NCI-H446 treated with DMSO at 0.1 percent for 48 hours (cell line): ENCODE data around the gene MEA1.

Experiments
- DNase-seq: peaks from one replicate; lab custom pipeline; 2025; lab: John Stamatoyannopoulos, UW

Gene MEA1

GRCh38 chr6:43038727-43039126 lies 25.0 kb upstream of the MEA1 start:
- DNase-seq, result no peak

GRCh38 chr6:43037706-43038105 lies 24.0 kb upstream of the MEA1 start:
- DNase-seq, result no peak

- DNase-seq, result no peak
These were observed 23.5 kb upstream of the MEA1 start for GRCh38 chr6:43037197-43037596.

- DNase-seq, result no peak
These were observed 23.0 kb upstream of the MEA1 start for GRCh38 chr6:43036712-43037111.

- DNase-seq, result no peak
These were observed 21.9 kb upstream of the MEA1 start for GRCh38 chr6:43035495-43036194.

- DNase-seq, result no peak
These were observed 20.4 kb upstream of the MEA1 start for GRCh38 chr6:43034190-43034525.

- no peak for DNase-seq
These were observed 19.9 kb upstream of the MEA1 start for GRCh38 chr6:43033496-43034189.

GRCh38 chr6:43032326-43032725 lies 18.6 kb upstream of the MEA1 start:
- no peak for DNase-seq

- DNase-seq, result no peak
These were observed 15.4 kb upstream of the MEA1 start for GRCh38 chr6:43029120-43029519.

- no peak for DNase-seq
These were observed 12.6 kb upstream of the MEA1 start for GRCh38 chr6:43026365-43026764.

- DNase-seq, result no peak
These were observed 10.7 kb upstream of the MEA1 start for GRCh38 chr6:43024436-43024835.

- peak; percentile 10 for DNase-seq
These were observed 7.7 kb upstream of the MEA1 start, which contains the start of gene RRP36 for GRCh38 chr6:43021270-43022047. TSS of gene RRP36 (plus strand) at chr6:43021623. CDS start at chr6:43021655, 32 bp downstream.

- no peak for DNase-seq
These were observed 7.1 kb upstream of the MEA1 start for GRCh38 chr6:43020847-43021246.

- DNase-seq, result no peak
These were observed 6.4 kb upstream of the MEA1 start for GRCh38 chr6:43020052-43020705.

GRCh38 chr6:43019152-43019551 lies 5.4 kb upstream of the MEA1 start:
- DNase-seq, result no peak

- no peak for DNase-seq
These were observed 3.2 kb upstream of the MEA1 start for GRCh38 chr6:43016943-43017334.

- no peak for DNase-seq
These were observed 2.6 kb upstream of the MEA1 start for GRCh38 chr6:43016176-43016942.

GRCh38 chr6:43014434-43014909 lies 726 bp upstream of the MEA1 start:
- DNase-seq, result no peak

- no peak for DNase-seq
These were observed 476 bp downstream of the MEA1 start for GRCh38 chr6:43013097-43013842.

GRCh38 chr6:43012364-43012763 lies 1.4 kb downstream of the MEA1 start:
- DNase-seq, result no peak

GRCh38 chr6:43011207-43011606 lies 2.5 kb downstream of the MEA1 start:
- no peak for DNase-seq
